Thyroid gland (tissue), 4 donors: ENCODE measurements around the gene SYT17.

ENCODE experiments used
- CTCF ChIP-seq, 6 experiments: fragments of 200-600 bp in 3 of 6; fragments of 450-650 bp in 3 of 6; sonication (generic) in 3 of 6; IDR thresholded peaks; one replicate each; pipeline ENCODE4 v1.5.1; 2016 to 2019; ENCODE audit warnings: antibody characterized with exemption in 6 of 6, mild to moderate bottlenecking in 2 of 6, inconsistent platforms in 1 of 6, moderate library complexity in 1 of 6
- POLR2A ChIP-seq, 2 donors: fragments of 450-650 bp; IDR thresholded peaks; one replicate each; pipeline ENCODE4 v1.6.1; 2017; ENCODE audit warnings: antibody characterized with exemption in 2 of 2, mild to moderate bottlenecking in 2 of 2, moderate library complexity in 1 of 2

GRCh38 chr16:19241512-19241911 lies 73.5 kb downstream of the SYT17 start:
- TF ChIP-seq CTCF (IDR thresholded peaks at IDR 0.05) (no peak), POLR2A (IDR thresholded peaks at IDR 0.05) (no peak)
